Loucy (cell line): ENCODE measurements around the gene BPIFB3.

Experiments used
- H2AFZ ChIP-seq: fragments of 200-600 bp; sonication (generic); 2 replicates; pipeline ENCODE4 v1.6.0; 2016; ENCODE audit warnings: antibody characterized with exemption, mild to moderate bottlenecking, low read length, moderate library complexity
- H3F3A ChIP-seq: fragments of 200-600 bp; 2 replicates; pipeline ENCODE4 v1.6.0; 2016; ENCODE audit warnings: antibody characterized with exemption, low read depth, mild to moderate bottlenecking
- H3K27me3 ChIP-seq: fragments of 200-600 bp; sonication (generic); 2 replicates; pipeline ENCODE4 v1.6.1; 2014; ENCODE audit warnings: low read length, mild to moderate bottlenecking; ENCODE audit not compliant: insufficient read depth, poor library complexity, severe bottlenecking
- H3K36me3 ChIP-seq: fragments of 200-600 bp; sonication (generic); 2 replicates; pipeline ENCODE4 v1.6.1; 2016; ENCODE audit warnings: low read length; ENCODE audit not compliant: insufficient read depth
- H3K4me1 ChIP-seq: fragments of 200-600 bp; sonication (generic); 2 replicates; pipeline ENCODE4 v1.5.1; 2014; ENCODE audit warnings: low read length, mild to moderate bottlenecking; ENCODE audit not compliant: insufficient read depth, poor library complexity, severe bottlenecking
- H3K4me2 ChIP-seq: fragments of 200-600 bp; sonication (generic); 2 replicates; pipeline ENCODE4 v1.6.0; 2014; ENCODE audit warnings: antibody characterized with exemption, low read length, low read depth, mild to moderate bottlenecking; ENCODE audit not compliant: poor library complexity, severe bottlenecking
- H3K4me3 ChIP-seq: fragments of 200-600 bp; sonication (generic); 2 replicates; pipeline ENCODE4 v1.5.1; 2014; ENCODE audit warnings: low read length, mild to moderate bottlenecking, mixed read lengths; ENCODE audit not compliant: poor library complexity, severe bottlenecking
- H3K79me2 ChIP-seq: fragments of 200-600 bp; sonication (generic); 2 replicates; pipeline ENCODE4 v1.6.1; 2014; ENCODE audit warnings: low read length; ENCODE audit not compliant: insufficient read depth
- H3K9ac ChIP-seq: fragments of 200-600 bp; sonication (generic); 2 replicates; pipeline ENCODE4 v1.6.0; 2014; ENCODE audit warnings: mild to moderate bottlenecking, low read depth, low read length, moderate library complexity; ENCODE audit not compliant: poor library complexity, severe bottlenecking
- H3K9me2 ChIP-seq: fragments of 200-600 bp; sonication (generic); replicated peaks from 2 replicates; pipeline ENCODE4 v1.6.1; 2016; ENCODE audit warnings: low read depth, low read length, mixed read lengths
- H3K9me3 ChIP-seq: fragments of 200-600 bp; sonication (generic); 2 replicates; pipeline ENCODE4 v1.6.1; 2014; ENCODE audit warnings: mild to moderate bottlenecking, antibody characterized with exemption, low read length, low read depth; ENCODE audit not compliant: insufficient read depth
- H4K20me1 ChIP-seq: fragments of 200-600 bp; sonication (generic); 2 replicates; pipeline ENCODE4 v1.6.0; 2014; ENCODE audit warnings: antibody characterized with exemption, low read length, mild to moderate bottlenecking; ENCODE audit not compliant: insufficient read depth, poor library complexity, severe bottlenecking
- CTCF ChIP-seq: fragments of 200-600 bp; sonication (generic); conservative IDR thresholded peaks from 2 replicates; pipeline ENCODE4 v1.5.1; 2014; ENCODE audit warnings: mild to moderate bottlenecking, antibody characterized with exemption, low read length
- EZH2phosphoT487 ChIP-seq: fragments of 200-600 bp; IDR thresholded peaks from 2 replicates; pipeline ENCODE4 v1.6.1; 2018; ENCODE audit warnings: antibody characterized with exemption, mild to moderate bottlenecking, moderate library complexity, borderline replicate concordance

Gene BPIFB3

GRCh38 chr20:33093074-33093473, 39.4 kb downstream of the BPIFB3 start:
- TF ChIP-seq EZH2phosphoT487 (no peak), CTCF (no peak)
- H3F3A ChIP-seq: no peaks in the 10 kb centered on the region
- no peaks in the 10 kb centered on the region for H3K4me1 ChIP-seq
- no peak overlapping the region for H2AFZ ChIP-seq
- H3K79me2 ChIP-seq: no peaks in the 10 kb centered on the region
- H3K27me3 ChIP-seq: no peaks in the 10 kb centered on the region
- H3K9ac ChIP-seq: no peak overlapping the region
- no peak overlapping the region for H3K4me3 ChIP-seq
- no peaks in the 10 kb centered on the region for H3K9me2 ChIP-seq
- H4K20me1 ChIP-seq: no peaks in the 10 kb centered on the region
- H3K36me3 ChIP-seq: no peaks in the 10 kb centered on the region
- no peak overlapping the region for H3K4me2 ChIP-seq
- no peaks in the 10 kb centered on the region for H3K9me3 ChIP-seq

GRCh38 chr20:33093582-33093981, 39.9 kb downstream of the BPIFB3 start:
- Histone ChIP-seq H3K4me3 (no peak overlapping the region), H3K27me3 (no peaks in the 10 kb centered on the region), H3K9ac (no peak overlapping the region), H3K9me3 (no peaks in the 10 kb centered on the region), H2AFZ (no peak overlapping the region), H3K36me3 (no peaks in the 10 kb centered on the region), H3K79me2 (no peaks in the 10 kb centered on the region), H4K20me1 (no peaks in the 10 kb centered on the region), H3K4me1 (no peaks in the 10 kb centered on the region), H3F3A (no peaks in the 10 kb centered on the region), H3K9me2 (no peaks in the 10 kb centered on the region), H3K4me2 (no peak overlapping the region)
- TF ChIP-seq EZH2phosphoT487: no peak
- TF ChIP-seq CTCF: no peak

GRCh38 chr20:33095249-33095648, 41.5 kb downstream of the BPIFB3 start:
- Histone ChIP-seq H3K9ac (no peak overlapping the region), H2AFZ (no peak overlapping the region), H3K36me3 (no peaks in the 10 kb centered on the region), H3K4me1 (no peaks in the 10 kb centered on the region), H3F3A (no peaks in the 10 kb centered on the region), H3K4me3 (no peak overlapping the region), H3K9me2 (no peaks in the 10 kb centered on the region), H4K20me1 (no peaks in the 10 kb centered on the region), H3K79me2 (no peaks in the 10 kb centered on the region), H3K4me2 (no peak overlapping the region), H3K27me3 (no peaks in the 10 kb centered on the region), H3K9me3 (no peaks in the 10 kb centered on the region)
- TF ChIP-seq EZH2phosphoT487 (no peak), CTCF (no peak)
